NCI-H345 treated with DMSO at 0.1 percent for 48 hours (cell line): ENCODE data around the gene SH3GLB2.
"Not testable (repeated sequence)": the region's sequence is repeated elsewhere in the genome, so short reads cannot be mapped to it uniquely, and the experiment has no call there.

Experiments
- DNase-seq: peaks from one replicate; lab custom pipeline; 2025; ENCODE audit not compliant: unreplicated experiment; lab: John Stamatoyannopoulos, UW

The SH3GLB2 gene

GRCh38 chr9:129001504-129002325 is 26.4 kb downstream of the SH3GLB2 start:
- DNase-seq = no peak

GRCh38 chr9:128999581-129000206 is 28.4 kb downstream of the SH3GLB2 start:
- no peak for DNase-seq

GRCh38 chr9:128998462-128998861 is 29.7 kb downstream of the SH3GLB2 start:
- no peak for DNase-seq

GRCh38 chr9:128995791-128996190 is 32.3 kb downstream of the SH3GLB2 start:
- peak; percentile 72 for DNase-seq

- no peak for DNase-seq
Observed at GRCh38 chr9:128992995-128993394, 35.1 kb downstream of the SH3GLB2 start.

GRCh38 chr9:128987805-128988204 is 40.3 kb downstream of the SH3GLB2 start:
- DNase-seq = no peak

GRCh38 chr9:128986671-128987070 is 41.5 kb downstream of the SH3GLB2 start:
- DNase-seq = no peak

- DNase-seq = no peak
Observed at GRCh38 chr9:128983536-128983935, 44.6 kb downstream of the SH3GLB2 start.

- DNase-seq = no peak
Observed at GRCh38 chr9:128979111-128979510, 49.0 kb downstream of the SH3GLB2 start.

- no peak for DNase-seq
Observed at GRCh38 chr9:128972956-128973355, 55.2 kb downstream of the SH3GLB2 start.

GRCh38 chr9:128969491-128969890 is 58.6 kb downstream of the SH3GLB2 start:
- DNase-seq = no peak

GRCh38 chr9:128961403-128961802 is 66.7 kb downstream of the SH3GLB2 start:
- not testable (repeated sequence) for DNase-seq
